HTR-8/SVneo (cell line): ENCODE data around the gene CCDC27.

ENCODE experiments used
- DNase-seq: peaks from one replicate; pipeline ENCODE4 v3.0.0; 2011; ENCODE audit warnings: low spot score, mixed read lengths; ENCODE audit not compliant: insufficient read length
- FAIRE-seq: peaks from 2 replicates; lab custom pipeline; 2011; peaks lifted over from hg19 to GRCh38; lab: Jason Lieb, UNC

Gene CCDC27

GRCh38 chr1:3749512-3749911, 2.7 kb upstream of the CCDC27 start:
- no peak for FAIRE-seq
- DNase-seq = no peak

GRCh38 chr1:3750741-3751140, 1.5 kb upstream of the CCDC27 start:
- FAIRE-seq = no peak
- no peak for DNase-seq

GRCh38 chr1:3753656-3754454, 1.6 kb downstream of the CCDC27 start:
- FAIRE-seq (no peak), DNase-seq (no peak)

GRCh38 chr1:3756394-3756793, 4.1 kb downstream of the CCDC27 start:
- no peak for FAIRE-seq
- DNase-seq = no peak

- FAIRE-seq = no peak
- no peak for DNase-seq
These were observed 6.9 kb downstream of the CCDC27 start for GRCh38 chr1:3759164-3759563.

- DNase-seq (no peak), FAIRE-seq (no peak)
These were observed 7.5 kb downstream of the CCDC27 start for GRCh38 chr1:3759796-3760195.

- DNase-seq = no peak
- no peak for FAIRE-seq
These were observed 9.2 kb downstream of the CCDC27 start for GRCh38 chr1:3761296-3762010.

- no peak for DNase-seq
- FAIRE-seq = no peak
These were observed 10.1 kb downstream of the CCDC27 start for GRCh38 chr1:3762151-3762872.

GRCh38 chr1:3762873-3763228, 10.6 kb downstream of the CCDC27 start:
- FAIRE-seq = no peak
- DNase-seq = no peak

- no peak for FAIRE-seq
- DNase-seq = no peak
These were observed 11.3 kb downstream of the CCDC27 start for GRCh38 chr1:3763351-3764125.

- FAIRE-seq = no peak
- no peak for DNase-seq
These were observed 15.2 kb downstream of the CCDC27 start for GRCh38 chr1:3767328-3767925.

GRCh38 chr1:3768811-3769390, 16.7 kb downstream of the CCDC27 start:
- FAIRE-seq (no peak), DNase-seq (no peak)

GRCh38 chr1:3770047-3770765, 18.0 kb downstream of the CCDC27 start:
- FAIRE-seq = no peak
- DNase-seq = no peak

- FAIRE-seq (no peak), DNase-seq (no peak)
These were observed 19.1 kb downstream of the CCDC27 start for GRCh38 chr1:3771108-3772026.

GRCh38 chr1:3772027-3772714, 19.9 kb downstream of the CCDC27 start:
- DNase-seq (peak; percentile 89), FAIRE-seq (no peak)

- no peak for FAIRE-seq
- DNase-seq = no peak
These were observed 20.7 kb downstream of the CCDC27 start, which contains the start of gene SMIM1 for GRCh38 chr1:3772715-3773571. SMIM1 (plus strand) TSS chr1:3772749; CDS start chr1:3775374, 2,625 bp downstream.
